Suprapubic skin (tissue), 4 donors: Measurements from ENCODE around the gene TMEM52. TPM values are rescaled to one million over a fixed set of nuclear protein-coding genes. Genes with fewer than 3 reads are reported as not detected.

Experiments used
- DNase-seq, 2 donors: peaks; one replicate each; pipeline ENCODE4 v3.0.0-alpha.2; 2019; ENCODE audit warnings: low spot score in 2 of 2
- H3K27ac ChIP-seq: fragments of 200-600 bp; sonication (generic); one replicate; pipeline ENCODE4 v1.5.1; 2019
- H3K27me3 ChIP-seq: fragments of 200-600 bp; sonication (generic); one replicate; pipeline ENCODE4 v1.5.1; 2019
- H3K36me3 ChIP-seq: fragments of 200-600 bp; sonication (generic); one replicate; pipeline ENCODE4 v1.5.1; 2019
- H3K4me1 ChIP-seq: fragments of 200-600 bp; sonication (generic); one replicate; pipeline ENCODE4 v1.5.1; 2019
- H3K4me3 ChIP-seq: fragments of 200-600 bp; sonication (generic); one replicate; pipeline ENCODE4 v1.5.1; 2019; ENCODE audit warnings: mild to moderate bottlenecking
- H3K9me3 ChIP-seq: fragments of 200-600 bp; sonication (generic); one replicate; pipeline ENCODE4 v1.5.1; 2019
- EP300 ChIP-seq: sonication (generic); formaldehyde crosslinking; IDR thresholded peaks from one replicate; pipeline ENCODE4 v1.6.1; 2017; ENCODE audit warnings: antibody characterized with exemption
- POLR2A ChIP-seq, 2 donors: fragments of 450-650 bp; IDR thresholded peaks; one replicate each; pipeline ENCODE4 v1.6.1; 2017; ENCODE audit warnings: antibody characterized with exemption in 2 of 2, mild to moderate bottlenecking in 2 of 2, moderate library complexity in 2 of 2
- POLR2AphosphoS5 ChIP-seq, 3 donors: sonication (generic); formaldehyde crosslinking; IDR thresholded peaks; one replicate each; pipeline ENCODE4 v1.6.1; 2017; ENCODE audit warnings: antibody characterized with exemption in 3 of 3
- WGBS: methylation state at CpG from one replicate; pipeline ENCODE4 v1.1.5; 2018; 5-methylcytosine and 5-hydroxymethylcytosine counted together
- total RNA-seq, 4 donors: library from RNA; depleted of rRNA; stranded (reverse); fragments of >200 nt; gene quantifications; one replicate each; pipeline ENCODE4 v1.1.0, GENCODE V29; 2016
- TF ChIP-seq, protein P1 (sequence below), 2 donors: fragments of 200-600 bp in 1 of 2; fragments of 450-650 bp in 1 of 2; sonication (generic) in 1 of 2; IDR thresholded peaks; one replicate each; pipeline ENCODE4 v1.5.1; 2016 to 2019; ENCODE audit warnings: antibody characterized with exemption in 2 of 2, mild to moderate bottlenecking in 1 of 2, moderate library complexity in 1 of 2

The TMEM52 gene
- total RNA-seq, 4 donors from 2014 or later: 2.2 to 6.0 (median 4.5) TPM

DNA sequence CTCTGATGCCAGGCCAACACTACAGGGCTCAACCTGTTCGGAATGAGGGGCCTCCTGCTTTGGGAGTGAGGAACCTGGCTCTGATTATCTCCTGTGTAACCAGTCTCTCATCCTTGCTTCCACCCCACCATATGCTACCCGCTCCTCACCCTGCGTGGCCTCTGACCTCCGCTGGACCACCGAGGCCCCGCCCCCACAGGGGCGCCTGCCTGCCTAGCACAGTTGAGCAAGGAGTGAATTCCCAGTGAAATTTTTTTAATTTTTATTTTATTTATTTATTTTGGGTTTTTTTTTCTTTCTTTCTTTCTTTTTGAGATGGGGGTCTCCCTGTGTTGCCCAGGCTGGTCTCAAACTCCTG lies 26.3 kb downstream of the TMEM52 start:
- peaks cover 68% of the 10 kb centered on the region for H3K4me1 ChIP-seq
- WGBS: 49% methylated on average over 7 of the region's 7 CpGs
- TF ChIP-seq POLR2AphosphoS5 (IDR thresholded peaks at IDR 0.05) (no peak), EP300 (no peak), POLR2A (IDR thresholded peaks at IDR 0.05) (no peak)
- TF ChIP-seq, protein P1, sequence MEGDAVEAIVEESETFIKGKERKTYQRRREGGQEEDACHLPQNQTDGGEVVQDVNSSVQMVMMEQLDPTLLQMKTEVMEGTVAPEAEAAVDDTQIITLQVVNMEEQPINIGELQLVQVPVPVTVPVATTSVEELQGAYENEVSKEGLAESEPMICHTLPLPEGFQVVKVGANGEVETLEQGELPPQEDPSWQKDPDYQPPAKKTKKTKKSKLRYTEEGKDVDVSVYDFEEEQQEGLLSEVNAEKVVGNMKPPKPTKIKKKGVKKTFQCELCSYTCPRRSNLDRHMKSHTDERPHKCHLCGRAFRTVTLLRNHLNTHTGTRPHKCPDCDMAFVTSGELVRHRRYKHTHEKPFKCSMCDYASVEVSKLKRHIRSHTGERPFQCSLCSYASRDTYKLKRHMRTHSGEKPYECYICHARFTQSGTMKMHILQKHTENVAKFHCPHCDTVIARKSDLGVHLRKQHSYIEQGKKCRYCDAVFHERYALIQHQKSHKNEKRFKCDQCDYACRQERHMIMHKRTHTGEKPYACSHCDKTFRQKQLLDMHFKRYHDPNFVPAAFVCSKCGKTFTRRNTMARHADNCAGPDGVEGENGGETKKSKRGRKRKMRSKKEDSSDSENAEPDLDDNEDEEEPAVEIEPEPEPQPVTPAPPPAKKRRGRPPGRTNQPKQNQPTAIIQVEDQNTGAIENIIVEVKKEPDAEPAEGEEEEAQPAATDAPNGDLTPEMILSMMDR (IDR thresholded peaks at IDR 0.05): no peak

DNA sequence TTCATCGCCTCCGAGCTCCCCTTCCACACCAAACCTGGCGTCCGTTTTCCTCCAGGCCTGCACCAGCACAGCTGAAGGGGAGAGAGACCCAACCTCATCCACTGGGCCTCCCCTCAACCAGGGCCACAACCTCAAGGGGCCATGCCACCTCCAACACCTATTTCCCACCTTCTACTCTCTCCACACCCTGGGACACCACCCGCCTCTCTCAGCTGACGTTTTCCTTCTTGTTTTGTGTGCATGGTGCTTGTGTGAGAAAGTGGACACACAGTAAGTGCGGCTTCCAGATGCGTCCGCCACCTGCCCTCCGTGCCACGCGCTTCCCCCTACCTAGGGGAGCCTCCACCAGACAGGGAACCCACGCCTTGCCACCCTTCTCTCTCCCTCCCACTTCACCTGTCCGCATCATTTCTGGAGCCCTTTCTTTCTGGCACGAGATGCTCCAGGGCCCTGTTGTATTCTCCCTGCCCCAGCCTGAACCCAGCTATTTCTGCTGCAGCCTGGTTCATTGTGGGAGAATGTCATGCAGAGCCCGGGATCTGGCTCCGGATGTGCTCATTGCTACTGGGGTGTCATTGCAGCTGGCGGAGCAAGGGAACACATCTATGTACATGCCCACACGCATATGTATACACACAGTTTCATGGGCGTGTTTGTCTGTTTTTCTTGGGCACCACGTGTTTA lies 26.9 kb downstream of the TMEM52 start:
- H3K4me3 ChIP-seq: peak overlapping the region; percentile 90
- DNase-seq: no peak
- H3K36me3 ChIP-seq: no peaks in the 10 kb centered on the region
- no peaks in the 10 kb centered on the region for H3K9me3 ChIP-seq
- WGBS: 34% methylated on average over 21 of the region's 21 CpGs
- TF ChIP-seq, protein P1 (IDR thresholded peaks at IDR 0.05): no peak
- peak overlapping the region; percentile 98 for H3K27ac ChIP-seq
- no peaks in the 10 kb centered on the region for H3K27me3 ChIP-seq
- H3K4me1 ChIP-seq: peaks cover 69% of the 10 kb centered on the region

More for the DNA sequence above, 26.3 kb downstream of the TMEM52 start:
- H3K27me3 ChIP-seq: no peaks in the 10 kb centered on the region
- H3K9me3 ChIP-seq: no peaks in the 10 kb centered on the region
- no peaks in the 10 kb centered on the region for H3K36me3 ChIP-seq
- H3K27ac ChIP-seq: peak overlapping the region; percentile 98
- DNase-seq: no peak
- peak overlapping the region; percentile 90 for H3K4me3 ChIP-seq

DNA sequence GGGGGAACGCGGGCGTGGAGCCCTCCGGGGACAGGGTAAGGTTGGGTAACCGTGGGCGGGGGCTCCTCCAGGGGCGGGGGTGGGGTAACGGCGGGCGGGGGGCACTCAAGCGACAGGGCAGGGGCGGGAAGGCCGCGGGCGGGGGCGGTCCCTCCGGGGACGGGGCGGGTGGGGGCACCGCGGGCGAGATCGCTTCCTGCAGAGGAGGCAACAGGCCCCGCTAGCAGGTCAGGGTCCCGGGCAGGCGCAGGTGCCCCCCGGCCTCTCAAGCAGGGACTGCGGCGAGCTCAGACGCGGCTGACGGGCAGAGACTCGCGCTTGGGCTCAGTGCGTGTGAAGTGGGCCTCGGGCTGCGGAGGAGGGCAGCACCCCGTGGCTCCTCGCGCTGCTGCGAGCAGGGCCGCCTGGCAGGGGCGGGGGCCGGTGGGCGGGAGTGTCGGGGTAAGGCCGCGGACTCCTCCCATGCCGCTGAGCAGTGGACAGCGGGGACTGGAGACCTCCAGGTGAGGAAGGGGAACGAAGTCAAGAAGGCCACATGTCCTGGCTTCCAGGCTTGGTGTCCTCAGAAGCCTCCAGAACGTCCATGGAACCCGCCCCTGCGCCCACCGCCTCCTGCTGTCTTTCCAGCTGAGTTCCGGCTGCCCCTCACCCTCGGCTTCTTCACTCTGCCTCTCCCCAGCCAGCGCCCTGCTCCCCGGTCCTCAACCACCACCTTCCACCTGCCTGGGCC lies 27.6 kb downstream of the TMEM52 start:
- no peaks in the 10 kb centered on the region for H3K36me3 ChIP-seq
- no peaks in the 10 kb centered on the region for H3K27me3 ChIP-seq
- DNase-seq: no peak
- peaks cover 74% of the 10 kb centered on the region for H3K4me1 ChIP-seq
- peak overlapping the region; percentile 90 for H3K4me3 ChIP-seq
- peak in 1 of 3 donors; percentile 19 for TF ChIP-seq POLR2AphosphoS5 (IDR thresholded peaks at IDR 0.05)
- TF ChIP-seq EP300: no peak
- peak overlapping the region; percentile 98 for H3K27ac ChIP-seq
- no peaks in the 10 kb centered on the region for H3K9me3 ChIP-seq
- WGBS: 0% methylated on average over 7 of the region's 59 CpGs

DNA sequence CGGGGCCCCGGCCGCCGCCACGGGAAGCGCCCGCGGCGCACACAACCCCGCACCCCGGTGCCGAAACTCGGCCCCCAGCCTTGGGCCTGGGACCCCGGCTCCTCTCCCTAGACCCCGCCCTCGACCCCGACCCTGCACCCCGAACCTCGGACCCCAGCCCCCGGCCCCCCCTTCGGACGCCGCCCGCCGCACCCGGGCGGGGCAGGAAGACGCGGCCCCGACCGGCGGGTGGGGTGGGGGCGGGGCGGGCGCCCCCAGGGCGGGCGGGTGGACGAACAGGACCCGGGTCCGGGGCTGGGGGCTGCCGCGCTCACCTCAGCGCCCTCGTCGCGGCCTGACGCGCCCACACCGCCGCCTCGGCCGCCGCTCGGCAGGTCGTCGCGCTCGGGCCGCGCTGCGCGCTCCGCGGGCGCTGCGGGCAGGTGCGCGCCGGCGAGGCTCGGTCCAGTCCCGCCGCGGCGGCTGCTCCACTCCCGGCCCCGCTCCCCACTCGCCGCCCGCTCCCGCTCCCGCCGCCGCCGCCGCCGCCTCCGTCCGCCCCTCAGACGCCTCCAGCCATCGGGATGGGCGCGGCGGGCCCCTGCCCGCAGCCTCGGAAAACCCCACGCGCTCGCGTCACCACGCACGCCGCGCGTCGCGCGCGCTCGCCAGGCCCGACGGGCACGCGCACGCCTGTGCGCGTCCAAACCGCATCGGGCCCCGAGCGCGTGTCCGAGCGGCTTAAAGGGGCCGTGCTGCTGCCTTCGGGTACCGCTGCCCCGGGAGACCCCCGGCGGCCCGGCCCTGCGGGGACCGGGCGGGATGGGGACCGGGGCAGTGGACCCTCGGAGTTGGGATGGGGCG lies 28.4 kb downstream of the TMEM52 start, which contains the start of gene GNB1:
GNB1 (minus strand) TSS at position 582 of the 843 bp plus-strand sequence. CDS start 65,634 bp downstream, outside the sequence.
- H3K36me3 ChIP-seq: no peaks in the 10 kb centered on the region
- no peaks in the 10 kb centered on the region for H3K9me3 ChIP-seq
- 0% methylated on average over 20 of the region's 137 CpGs for WGBS
- H3K27ac ChIP-seq: peak within 1 kb of the TSS; percentile 98
- peak in 1 of 2 donors; percentile 91 for DNase-seq
- no peaks in the 10 kb centered on the region for H3K27me3 ChIP-seq
- peaks cover 80% of the 10 kb centered on the region for H3K4me1 ChIP-seq
- H3K4me3 ChIP-seq: peak within 1 kb of the TSS; percentile 90
- TF ChIP-seq POLR2AphosphoS5 (IDR thresholded peaks at IDR 0.05) (no peak), POLR2A (IDR thresholded peaks at IDR 0.05) (peak in 1 of 2 donors; percentile 93)

DNA sequence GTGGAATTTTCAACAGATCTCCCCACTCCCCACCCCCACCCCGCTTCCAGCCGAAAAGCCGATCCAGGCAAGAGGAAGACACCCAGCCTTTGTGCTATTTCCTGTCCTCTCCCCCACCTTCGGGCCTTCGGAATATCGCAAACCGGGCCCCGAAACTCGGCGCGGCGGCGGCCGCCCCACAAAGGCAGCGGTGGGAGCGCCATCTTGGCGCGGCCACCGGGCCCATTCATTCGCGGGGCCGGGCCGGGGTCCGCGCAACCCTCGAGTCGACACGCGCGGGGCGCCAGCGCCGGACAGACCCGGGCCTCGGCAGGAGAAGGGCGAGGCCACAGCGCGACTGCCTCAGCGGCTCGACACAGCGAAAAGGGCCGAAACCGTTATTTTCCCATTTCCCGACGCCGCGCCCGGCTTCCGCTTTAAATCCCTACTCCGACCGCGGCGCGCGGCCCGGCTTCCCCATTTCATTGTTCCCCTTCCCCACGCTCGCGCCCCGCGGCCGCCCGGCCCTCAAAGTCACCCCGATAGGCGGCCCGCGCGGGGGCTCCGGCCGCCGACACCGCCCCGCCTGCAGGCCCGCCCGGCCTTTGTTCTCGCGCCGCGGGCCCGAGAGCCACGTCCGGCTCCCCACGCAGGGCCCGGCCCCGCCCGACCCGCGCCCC lies 29.1 kb downstream of the TMEM52 start:
- Histone ChIP-seq H3K27ac (peak overlapping the region; percentile 98), H3K36me3 (no peaks in the 10 kb centered on the region), H3K27me3 (no peaks in the 10 kb centered on the region), H3K4me3 (peak overlapping the region; percentile 90), H3K9me3 (no peaks in the 10 kb centered on the region), H3K4me1 (peaks cover 73% of the 10 kb centered on the region)
- DNase-seq: no peak
- no peak for TF ChIP-seq EP300
- TF ChIP-seq POLR2A (IDR thresholded peaks at IDR 0.05): no peak
- TF ChIP-seq POLR2AphosphoS5 (IDR thresholded peaks at IDR 0.05): no peak
- TF ChIP-seq, protein P1 (IDR thresholded peaks at IDR 0.05): no peak
- WGBS: under 1% methylated on average over 42 of the region's 88 CpGs
